DOHH2 (cell line): ENCODE measurements around the gene DNASE1L1.

Source experiments
- CTCF ChIP-seq: fragments of 200-600 bp; sonication (generic); IDR thresholded peaks from one replicate; pipeline ENCODE4 v1.5.1; 2014; ENCODE audit warnings: antibody characterized with exemption, mild to moderate bottlenecking, low read depth, low read length; ENCODE audit not compliant: poor library complexity, severe bottlenecking
- EZH2phosphoT487 ChIP-seq: fragments of 200-600 bp; sonication (generic); IDR thresholded peaks from 2 replicates; pipeline ENCODE4 v1.6.1; 2017; ENCODE audit warnings: borderline replicate concordance, mild to moderate bottlenecking, antibody characterized with exemption, low read length, moderate library complexity, mixed read lengths

- TF ChIP-seq CTCF (no peak), EZH2phosphoT487 (no peak)
These were observed 35.1 kb upstream of the DNASE1L1 start, which contains the start of gene FAM50A for GRCh38 chrX:154443992-154444754.
